ENCODE results near the gene PPP6R1.
"Not testable (repeated sequence)": the region's sequence is repeated elsewhere in the genome, so short reads cannot be mapped to it uniquely, and the experiment has no call there.

The PPP6R1 gene

GRCh38 chr19:55224038-55224665 lies 34.7 kb downstream of the PPP6R1 start:
- no peak for DNase-seq

GRCh38 chr19:55223291-55224037 lies 35.4 kb downstream of the PPP6R1 start:
- no peak for DNase-seq

GRCh38 chr19:55220525-55220924 lies 38.3 kb downstream of the PPP6R1 start:
- no peak for DNase-seq

- DNase-seq: peak; percentile 66 to 72
Observed at GRCh38 chr19:55216461-55217198, 42.2 kb downstream of the PPP6R1 start.

GRCh38 chr19:55213547-55213946 lies 45.3 kb downstream of the PPP6R1 start:
- DNase-seq: no peak

GRCh38 chr19:55212447-55212846 lies 46.4 kb downstream of the PPP6R1 start:
- peak; percentile 62 to 72 for DNase-seq

- no peak for DNase-seq
Observed at GRCh38 chr19:55209693-55210472, 48.9 kb downstream of the PPP6R1 start.

- DNase-seq: no peak
Observed at GRCh38 chr19:55208880-55209692, 49.7 kb downstream of the PPP6R1 start, which contains the start of gene PTPRH. Gene PTPRH (minus strand): TSS chr19:55209501. CDS start chr19:55209433, 68 bp downstream.

GRCh38 chr19:55206664-55207500 lies 51.9 kb downstream of the PPP6R1 start:
- DNase-seq: peak; percentile 60 to 73

GRCh38 chr19:55202199-55202598 lies 56.6 kb downstream of the PPP6R1 start:
- DNase-seq: not testable (repeated sequence)

- DNase-seq: no peak
Observed at GRCh38 chr19:55199620-55200204, 59.1 kb downstream of the PPP6R1 start.

GRCh38 chr19:55198651-55199050 lies 60.2 kb downstream of the PPP6R1 start:
- no peak for DNase-seq

- DNase-seq: no peak
Observed at GRCh38 chr19:55197528-55197927, 61.3 kb downstream of the PPP6R1 start.

- no peak for DNase-seq
Observed at GRCh38 chr19:55196803-55197202, 62.0 kb downstream of the PPP6R1 start.

- DNase-seq: no peak
Observed at GRCh38 chr19:55193481-55193880, 65.3 kb downstream of the PPP6R1 start.

- DNase-seq: no peak
Observed at GRCh38 chr19:55189403-55189835, 69.4 kb downstream of the PPP6R1 start.

- DNase-seq: no peak
Observed at GRCh38 chr19:55188625-55189024, 70.2 kb downstream of the PPP6R1 start.

- DNase-seq: no peak
Observed at GRCh38 chr19:55186080-55186479, 72.7 kb downstream of the PPP6R1 start.

GRCh38 chr19:55181740-55182139 lies 77.1 kb downstream of the PPP6R1 start:
- no peak for DNase-seq
